Tibial nerve (tissue), 4 donors: ENCODE data around the gene COG5.

Experiments
- EP300 ChIP-seq, 2 donors: sonication (generic); formaldehyde crosslinking; IDR thresholded peaks; one replicate each; pipeline ENCODE4 v1.6.1; 2017; ENCODE audit warnings: antibody characterized with exemption in 2 of 2, mild to moderate bottlenecking in 1 of 2
- TF ChIP-seq, protein P1 (sequence below), 5 experiments: fragments of 200-600 bp in 3 of 5; fragments of 450-650 bp in 2 of 5; sonication (generic) in 3 of 5; IDR thresholded peaks; one replicate each; pipeline ENCODE4 v1.5.1; 2016 to 2019; ENCODE audit warnings: antibody characterized with exemption in 5 of 5, mild to moderate bottlenecking in 3 of 5, moderate library complexity in 2 of 5

GRCh38 chr7:107355616-107356015 lies 208.1 kb downstream of the COG5 start:
- TF ChIP-seq EP300 (IDR thresholded peaks at IDR 0.05), result no peak
- TF ChIP-seq, protein P1, sequence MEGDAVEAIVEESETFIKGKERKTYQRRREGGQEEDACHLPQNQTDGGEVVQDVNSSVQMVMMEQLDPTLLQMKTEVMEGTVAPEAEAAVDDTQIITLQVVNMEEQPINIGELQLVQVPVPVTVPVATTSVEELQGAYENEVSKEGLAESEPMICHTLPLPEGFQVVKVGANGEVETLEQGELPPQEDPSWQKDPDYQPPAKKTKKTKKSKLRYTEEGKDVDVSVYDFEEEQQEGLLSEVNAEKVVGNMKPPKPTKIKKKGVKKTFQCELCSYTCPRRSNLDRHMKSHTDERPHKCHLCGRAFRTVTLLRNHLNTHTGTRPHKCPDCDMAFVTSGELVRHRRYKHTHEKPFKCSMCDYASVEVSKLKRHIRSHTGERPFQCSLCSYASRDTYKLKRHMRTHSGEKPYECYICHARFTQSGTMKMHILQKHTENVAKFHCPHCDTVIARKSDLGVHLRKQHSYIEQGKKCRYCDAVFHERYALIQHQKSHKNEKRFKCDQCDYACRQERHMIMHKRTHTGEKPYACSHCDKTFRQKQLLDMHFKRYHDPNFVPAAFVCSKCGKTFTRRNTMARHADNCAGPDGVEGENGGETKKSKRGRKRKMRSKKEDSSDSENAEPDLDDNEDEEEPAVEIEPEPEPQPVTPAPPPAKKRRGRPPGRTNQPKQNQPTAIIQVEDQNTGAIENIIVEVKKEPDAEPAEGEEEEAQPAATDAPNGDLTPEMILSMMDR (IDR thresholded peaks at IDR 0.05), result no peak
